ENCODE results near the gene MRPL51. TPM values are rescaled to one million over a fixed set of nuclear protein-coding genes. Genes with fewer than 3 reads are reported as not detected.
A peak's percentile ranks its signal among the peaks of the same experiment; 100 is the strongest.
"Not testable (repeated sequence)": the region's sequence is repeated elsewhere in the genome, so short reads cannot be mapped to it uniquely, and the experiment has no call there.

Gene MRPL51
- total RNA-seq, 1 experiment from 2014 or later: 137 TPM

- not testable (repeated sequence) for H3K4me3 ChIP-seq (ENCODE audit: insufficient read depth, low read depth, low read length); H3K36me3 ChIP-seq (replicated peaks; ENCODE audit: control insufficient read depth, insufficient read depth, low read length); DNase-seq; H3K27me3 ChIP-seq (ENCODE audit: control insufficient read depth, insufficient read depth, low read length)
Observed at GRCh38 chr12:6477601-6478377, 15.3 kb downstream of the MRPL51 start.

DNA sequence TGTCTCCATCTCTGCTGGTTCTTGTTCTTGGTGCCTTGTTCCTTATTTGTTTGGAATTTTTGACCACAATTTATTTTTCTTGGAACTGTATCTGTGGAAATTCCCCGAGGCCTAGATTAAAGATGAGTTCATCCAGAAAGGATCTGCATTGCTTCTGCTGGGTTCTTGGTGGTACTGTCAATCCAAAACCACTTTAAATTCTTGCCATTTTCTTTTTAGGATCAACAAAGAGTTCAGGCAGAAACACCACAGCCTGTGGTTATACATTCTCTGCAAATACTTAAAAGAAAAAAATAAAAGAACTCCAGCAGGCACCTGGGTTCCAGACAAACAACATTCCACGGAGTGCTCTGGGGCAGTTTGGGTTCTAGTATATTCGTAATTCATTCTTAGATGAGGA, 16.6 kb downstream of the MRPL51 start:
- Histone ChIP-seq H3K36me3 (replicated peaks; ENCODE audit: control insufficient read depth, insufficient read depth, low read length) (no peaks in the 10 kb centered on the region), H3K27me3 (ENCODE audit: control insufficient read depth, insufficient read depth, low read length) (no peaks in the 10 kb centered on the region), H3K4me3 (ENCODE audit: insufficient read depth, low read depth, low read length) (no peak overlapping the region)
- no peak for DNase-seq

- not testable (repeated sequence) for DNase-seq; H3K27me3 ChIP-seq (ENCODE audit: control insufficient read depth, insufficient read depth, low read length); H3K36me3 ChIP-seq (replicated peaks; ENCODE audit: control insufficient read depth, insufficient read depth, low read length); H3K4me3 ChIP-seq (ENCODE audit: insufficient read depth, low read depth, low read length)
Observed at GRCh38 chr12:6475233-6475975, 17.7 kb downstream of the MRPL51 start.

- Histone ChIP-seq H3K4me3 (ENCODE audit: insufficient read depth, low read depth, low read length) (no peak overlapping the region), H3K27me3 (ENCODE audit: control insufficient read depth, insufficient read depth, low read length) (no peaks in the 10 kb centered on the region), H3K36me3 (replicated peaks; ENCODE audit: control insufficient read depth, insufficient read depth, low read length) (no peaks in the 10 kb centered on the region; the same call in 1 of the 2 replicates)
- DNase-seq: no peak
Observed at GRCh38 chr12:6472491-6472890, 20.6 kb downstream of the MRPL51 start.

GRCh38 chr12:6471989-6472360, 21.1 kb downstream of the MRPL51 start:
- DNase-seq: no peak
- H3K4me3 ChIP-seq (ENCODE audit: insufficient read depth, low read depth, low read length): no peak overlapping the region
- no peaks in the 10 kb centered on the region; the same call in 1 of the 2 replicates for H3K36me3 ChIP-seq (replicated peaks; ENCODE audit: control insufficient read depth, insufficient read depth, low read length)
- H3K27me3 ChIP-seq (ENCODE audit: control insufficient read depth, insufficient read depth, low read length): no peaks in the 10 kb centered on the region

GRCh38 chr12:6470375-6471163, 22.5 kb downstream of the MRPL51 start, which contains the start of gene VAMP1:
VAMP1 (minus strand) TSS chr12:6470677; CDS start chr12:6470531, 146 bp downstream.
- peak; percentile 98 for DNase-seq
- Histone ChIP-seq H3K36me3 (replicated peaks; ENCODE audit: control insufficient read depth, insufficient read depth, low read length) (peaks cover 2% of the 10 kb centered on the region), H3K27me3 (ENCODE audit: control insufficient read depth, insufficient read depth, low read length) (no peaks in the 10 kb centered on the region), H3K4me3 (ENCODE audit: insufficient read depth, low read depth, low read length) (peak within 1 kb of the TSS; percentile 80)

DNA sequence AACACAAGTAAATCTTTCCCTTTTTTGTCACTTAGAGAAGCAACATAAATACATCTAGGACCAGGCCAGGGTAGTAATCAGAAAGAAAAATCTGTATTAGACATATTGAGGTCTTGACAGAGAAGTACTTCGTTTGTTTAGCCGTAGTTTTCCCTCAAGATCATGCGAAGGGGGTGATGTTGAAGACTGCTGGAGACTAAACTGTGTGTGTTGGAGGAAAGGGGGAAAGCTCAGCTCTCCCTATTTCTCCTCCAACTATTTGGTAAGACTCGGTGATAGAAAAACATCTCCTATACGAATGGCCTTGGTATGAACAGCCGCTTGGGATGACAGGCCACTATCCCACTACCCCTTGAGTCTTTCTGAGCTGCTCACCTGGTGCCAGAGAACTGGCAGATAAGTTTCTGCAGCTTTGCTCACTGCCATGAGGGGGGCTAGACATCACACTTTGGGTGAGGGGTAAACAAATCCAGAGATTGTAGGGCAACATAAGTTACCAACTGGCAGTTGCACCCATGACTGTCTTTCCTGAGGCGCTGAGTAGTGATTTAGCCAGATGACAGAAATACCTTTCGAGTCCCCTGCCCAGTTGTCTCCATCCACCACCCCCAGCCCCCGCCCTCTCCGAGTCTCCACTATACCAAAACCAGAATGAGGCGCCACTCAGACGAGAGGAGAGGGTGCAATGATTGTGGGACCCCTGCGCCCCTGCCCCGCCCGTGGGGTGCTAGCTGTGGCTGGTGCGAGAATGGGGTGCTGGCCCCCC, 23.3 kb downstream of the MRPL51 start:
- DNase-seq: peak; percentile 81
- peaks cover 5% of the 10 kb centered on the region for H3K36me3 ChIP-seq (replicated peaks; ENCODE audit: control insufficient read depth, insufficient read depth, low read length)
- no peaks in the 10 kb centered on the region for H3K27me3 ChIP-seq (ENCODE audit: control insufficient read depth, insufficient read depth, low read length)
- H3K4me3 ChIP-seq (ENCODE audit: insufficient read depth, low read depth, low read length): peak overlapping the region; percentile 80

- no peak overlapping the region for H3K4me3 ChIP-seq (ENCODE audit: insufficient read depth, low read depth, low read length)
- DNase-seq: no peak
- H3K27me3 ChIP-seq (ENCODE audit: control insufficient read depth, insufficient read depth, low read length): no peaks in the 10 kb centered on the region
- H3K36me3 ChIP-seq (replicated peaks; ENCODE audit: control insufficient read depth, insufficient read depth, low read length): peaks cover 5% of the 10 kb centered on the region
Observed at GRCh38 chr12:6469092-6469491, 24.0 kb downstream of the MRPL51 start.

DNA sequence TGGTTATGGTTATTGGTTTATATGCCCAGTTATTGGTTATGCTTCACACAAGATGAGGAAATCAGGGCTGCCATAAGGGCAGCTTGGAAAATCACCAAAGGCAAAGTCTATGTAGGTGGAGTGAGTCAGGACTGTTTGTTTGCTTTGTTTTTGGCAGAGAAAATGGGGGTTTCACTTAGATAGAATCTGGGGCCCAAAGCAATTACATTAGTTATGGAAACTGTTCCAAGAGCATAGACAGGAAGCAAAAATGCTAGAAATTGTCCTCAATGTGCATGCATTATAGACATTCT, 24.8 kb downstream of the MRPL51 start:
- H3K36me3 ChIP-seq (replicated peaks; ENCODE audit: control insufficient read depth, insufficient read depth, low read length): peaks cover 7% of the 10 kb centered on the region
- H3K27me3 ChIP-seq (ENCODE audit: control insufficient read depth, insufficient read depth, low read length): no peaks in the 10 kb centered on the region
- no peak overlapping the region for H3K4me3 ChIP-seq (ENCODE audit: insufficient read depth, low read depth, low read length)
- no peak for DNase-seq

DNA sequence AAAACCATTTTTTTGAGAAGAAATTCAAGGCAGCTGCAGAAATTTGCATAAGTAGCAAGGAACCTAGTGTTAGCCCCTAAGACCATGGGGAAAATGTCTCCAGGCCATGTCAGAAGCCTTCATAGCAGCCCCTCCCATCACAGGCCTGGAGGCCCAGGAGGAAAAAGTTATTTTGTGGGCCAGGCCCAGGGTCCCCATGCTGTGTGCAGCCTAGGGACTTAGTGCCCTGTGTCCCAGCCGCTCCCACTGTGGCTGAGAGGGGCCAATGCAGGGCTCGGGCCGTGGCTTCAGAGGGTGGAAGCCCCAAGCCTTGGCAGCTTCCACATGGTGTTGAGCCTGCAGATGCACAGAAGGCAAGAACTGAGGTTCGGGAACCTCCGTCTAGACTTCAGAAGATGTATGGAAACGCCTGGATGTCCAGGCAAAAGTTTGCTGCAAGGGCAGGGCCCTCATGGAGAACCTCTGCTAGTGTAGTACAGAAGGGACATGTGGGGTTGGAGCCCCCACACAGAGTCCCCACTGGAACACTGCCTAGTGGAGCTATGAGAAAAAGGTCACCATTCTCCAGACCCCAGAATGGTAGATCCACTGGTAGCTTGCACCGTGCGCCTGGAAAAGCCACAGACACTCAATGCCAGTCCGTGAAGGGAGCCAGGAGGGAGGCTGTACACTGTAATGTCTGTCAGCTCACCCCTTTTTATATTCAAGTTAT, 25.3 kb downstream of the MRPL51 start:
- H3K4me3 ChIP-seq (ENCODE audit: insufficient read depth, low read depth, low read length); H3K27me3 ChIP-seq (ENCODE audit: control insufficient read depth, insufficient read depth, low read length); DNase-seq; H3K36me3 ChIP-seq (replicated peaks; ENCODE audit: control insufficient read depth, insufficient read depth, low read length): not testable (repeated sequence)

DNA sequence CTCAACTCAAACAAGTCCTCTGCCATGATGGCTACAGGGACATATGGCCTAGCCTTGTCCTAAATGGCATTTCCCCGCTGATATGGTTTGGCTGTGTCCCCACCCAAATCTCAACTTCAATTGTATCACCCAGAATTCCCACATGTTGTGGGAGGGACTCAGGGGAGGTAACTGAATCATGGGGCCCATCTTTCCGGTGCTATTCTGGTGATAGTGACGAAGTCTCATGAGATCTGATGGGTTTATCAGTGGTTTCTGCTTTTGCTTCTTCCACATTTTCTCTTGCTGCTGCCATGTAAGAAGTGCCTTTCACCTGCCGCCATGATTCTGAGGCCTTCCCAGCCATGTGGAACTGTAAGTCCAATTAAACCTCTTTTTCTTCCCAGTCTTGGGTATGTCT, 26.3 kb downstream of the MRPL51 start:
- not testable (repeated sequence) for H3K27me3 ChIP-seq (ENCODE audit: control insufficient read depth, insufficient read depth, low read length); H3K4me3 ChIP-seq (ENCODE audit: insufficient read depth, low read depth, low read length); DNase-seq
- H3K36me3 ChIP-seq (replicated peaks; ENCODE audit: control insufficient read depth, insufficient read depth, low read length): peaks cover 12% of the 10 kb centered on the region

- H3K27me3 ChIP-seq (ENCODE audit: control insufficient read depth, insufficient read depth, low read length): no peaks in the 10 kb centered on the region
- no peak for DNase-seq
- H3K36me3 ChIP-seq (replicated peaks; ENCODE audit: control insufficient read depth, insufficient read depth, low read length): peaks cover 15% of the 10 kb centered on the region
- no peak overlapping the region for H3K4me3 ChIP-seq (ENCODE audit: insufficient read depth, low read depth, low read length)
Observed at GRCh38 chr12:6466184-6466573, 26.9 kb downstream of the MRPL51 start.

DNA sequence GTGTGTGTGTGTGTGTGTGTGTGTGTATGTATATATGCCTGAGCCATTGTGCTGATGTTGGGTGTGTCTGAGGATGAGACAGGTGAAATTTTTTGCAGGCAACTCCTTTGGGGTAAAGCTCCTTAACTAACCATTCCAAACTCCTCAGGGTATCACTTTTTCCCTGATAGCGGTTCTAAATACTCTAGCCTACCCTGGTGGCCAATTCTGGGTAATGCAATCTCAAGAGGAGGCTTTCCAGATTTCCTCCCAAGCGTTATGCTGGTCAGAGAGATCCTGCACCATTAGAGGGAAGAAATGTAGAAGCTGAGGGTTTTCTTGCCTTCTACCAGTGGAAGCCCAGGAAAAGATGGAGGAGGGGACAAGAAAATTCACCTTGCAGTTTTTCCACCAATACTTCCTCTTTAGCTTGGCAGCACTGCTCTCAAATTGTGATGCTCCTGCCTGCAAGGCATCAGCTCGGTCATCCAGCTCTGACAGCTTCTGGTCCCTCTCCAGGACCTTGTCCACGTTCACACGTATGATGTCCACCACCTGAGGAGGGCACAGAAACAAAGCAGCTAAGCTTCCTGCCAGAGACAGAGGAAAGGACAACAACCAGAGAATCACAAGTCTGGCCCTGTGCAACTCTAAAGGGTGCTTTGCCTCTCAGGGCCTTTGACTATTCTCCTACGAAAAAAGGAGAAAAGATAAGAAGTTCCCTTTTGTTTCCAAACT, 27.4 kb downstream of the MRPL51 start:
- Histone ChIP-seq H3K36me3 (replicated peaks; ENCODE audit: control insufficient read depth, insufficient read depth, low read length) (peaks cover 16% of the 10 kb centered on the region), H3K27me3 (ENCODE audit: control insufficient read depth, insufficient read depth, low read length) (no peaks in the 10 kb centered on the region), H3K4me3 (ENCODE audit: insufficient read depth, low read depth, low read length) (no peak overlapping the region)
- peak; percentile 85 for DNase-seq
